Stimulated activated naive B cell treated with anti-CD40 and anti-IgM and Interleukin-4, amounts not matched to agents 10 μg/mL and 1 μg/mL and 100 μg/mL, for 72 hours (primary cell): Measurements from ENCODE around the gene TRPV2.
A peak's percentile ranks its signal among the peaks of the same experiment; 100 is the strongest.

Source experiments
- ATAC-seq, 2 donors: fragments of 150-1000 bp; cut with Tn5 transposase; replicated peaks; 2 replicates each; pipeline ENCODE4 v1.10.0; 2021; ENCODE audit warnings: moderate library complexity in 1 of 2
- DNase-seq: peaks from one replicate; pipeline ENCODE4 v3.0.0; 2021
- H3K27ac Mint-ChIP-seq: one replicate; pipeline ENCODE4 v1.8.0; 2022; ENCODE audit warnings: mild to moderate bottlenecking, mixed read lengths
- H3K27me3 Mint-ChIP-seq, 2 donors: one replicate each; pipeline ENCODE4 v1.8.0; 2022; ENCODE audit warnings: mixed read lengths in 2 of 2
- H3K36me3 Mint-ChIP-seq, 2 donors: one replicate each; pipeline ENCODE4 v1.8.0; 2022; ENCODE audit warnings: mixed read lengths in 2 of 2, mild to moderate bottlenecking in 1 of 2
- H3K4me1 Mint-ChIP-seq, 2 donors: one replicate each; pipeline ENCODE4 v1.8.0; 2022; ENCODE audit warnings: mixed read lengths in 2 of 2, mild to moderate bottlenecking in 1 of 2
- H3K4me3 Mint-ChIP-seq, 2 donors: one replicate each; pipeline ENCODE4 v1.8.0; 2022; ENCODE audit warnings: mild to moderate bottlenecking in 2 of 2, mixed read lengths in 2 of 2, moderate library complexity in 1 of 2
- H3K9me3 Mint-ChIP-seq, 2 donors: one replicate each; pipeline ENCODE4 v1.8.0; 2022; ENCODE audit warnings: mixed read lengths in 2 of 2, mild to moderate bottlenecking in 1 of 2

The TRPV2 gene

DNA sequence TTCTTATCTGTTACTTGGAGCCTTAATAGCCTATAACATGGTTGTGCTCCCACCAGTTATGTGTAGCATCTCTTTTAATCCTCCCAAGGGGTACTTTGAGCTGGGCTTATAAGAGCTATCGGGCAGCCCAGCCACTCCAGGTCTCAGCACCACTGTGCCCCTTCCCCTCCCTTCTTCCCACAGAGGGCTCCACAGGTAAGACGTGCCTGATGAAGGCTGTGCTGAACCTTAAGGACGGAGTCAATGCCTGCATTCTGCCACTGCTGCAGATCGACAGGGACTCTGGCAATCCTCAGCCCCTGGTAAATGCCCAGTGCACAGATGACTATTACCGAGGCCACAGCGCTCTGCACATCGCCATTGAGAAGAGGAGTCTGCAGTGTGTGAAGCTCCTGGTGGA is 7.0 kb downstream of the TRPV2 start:
- DNase-seq (no peak), ATAC-seq (no peak)
- Mint-ChIP-seq H3K27me3 (no peaks in the 10 kb centered on the region), H3K4me3 (no peak overlapping the region), H3K36me3 (peaks cover 40 to 56% of the 10 kb centered on the region in 2 donors), H3K4me1 (peaks cover 16 to 35% of the 10 kb centered on the region in 2 donors), H3K9me3 (no peaks in the 10 kb centered on the region), H3K27ac (peak overlapping the region; percentile 28)

DNA sequence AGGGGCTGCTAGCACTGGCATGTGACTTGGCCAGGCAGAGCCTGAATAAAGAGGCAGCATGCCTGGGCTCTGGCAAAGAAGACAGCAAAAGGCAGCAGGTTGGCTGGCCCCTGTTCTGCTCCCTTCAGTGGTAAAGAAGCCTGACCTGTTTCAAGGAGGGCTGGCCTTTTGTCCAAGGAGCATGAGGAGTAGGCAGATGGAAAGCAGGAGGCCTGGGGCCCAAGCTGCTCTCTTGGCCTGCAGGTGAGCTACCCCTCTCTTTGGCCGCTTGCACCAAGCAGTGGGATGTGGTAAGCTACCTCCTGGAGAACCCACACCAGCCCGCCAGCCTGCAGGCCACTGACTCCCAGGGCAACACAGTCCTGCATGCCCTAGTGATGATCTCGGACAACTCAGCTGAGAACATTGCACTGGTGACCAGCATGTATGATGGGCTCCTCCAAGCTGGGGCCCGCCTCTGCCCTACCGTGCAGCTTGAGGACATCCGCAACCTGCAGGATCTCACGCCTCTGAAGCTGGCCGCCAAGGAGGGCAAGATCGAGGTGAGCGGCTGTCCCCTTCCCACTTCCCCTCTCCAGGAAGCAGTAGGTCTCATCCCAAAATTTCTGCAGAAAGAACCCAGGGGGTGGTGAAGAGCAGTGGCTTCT is 8.0 kb downstream of the TRPV2 start:
- Mint-ChIP-seq H3K36me3 (peaks cover 39 to 47% of the 10 kb centered on the region in 2 donors), H3K4me3 (no peak overlapping the region), H3K27ac (no peak overlapping the region), H3K4me1 (peaks cover 12 to 26% of the 10 kb centered on the region in 2 donors), H3K27me3 (no peaks in the 10 kb centered on the region), H3K9me3 (no peaks in the 10 kb centered on the region)
- ATAC-seq (no peak), DNase-seq (no peak)

DNA sequence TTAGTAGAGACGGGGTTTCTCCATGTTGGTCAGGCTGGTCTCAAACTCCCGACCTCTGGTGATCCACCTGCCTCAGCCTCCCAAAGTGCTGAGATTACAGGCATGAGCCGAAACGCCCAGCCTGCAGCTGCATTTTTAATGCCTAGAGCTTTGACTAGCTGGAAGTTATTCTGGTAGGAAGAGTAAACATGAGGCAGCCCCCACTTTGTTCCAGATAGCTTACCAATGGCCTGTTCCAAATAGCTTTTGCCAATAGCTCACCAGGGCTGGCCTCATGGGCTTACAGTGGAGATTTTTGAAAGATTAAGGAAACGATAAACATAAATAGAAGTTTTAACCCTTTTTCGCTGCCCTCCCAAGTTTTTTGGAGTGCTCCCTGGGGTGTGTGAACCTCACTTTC is 9.8 kb downstream of the TRPV2 start:
- H3K27ac Mint-ChIP-seq: no peak overlapping the region
- no peak for ATAC-seq
- H3K9me3 Mint-ChIP-seq: no peaks in the 10 kb centered on the region

DNA sequence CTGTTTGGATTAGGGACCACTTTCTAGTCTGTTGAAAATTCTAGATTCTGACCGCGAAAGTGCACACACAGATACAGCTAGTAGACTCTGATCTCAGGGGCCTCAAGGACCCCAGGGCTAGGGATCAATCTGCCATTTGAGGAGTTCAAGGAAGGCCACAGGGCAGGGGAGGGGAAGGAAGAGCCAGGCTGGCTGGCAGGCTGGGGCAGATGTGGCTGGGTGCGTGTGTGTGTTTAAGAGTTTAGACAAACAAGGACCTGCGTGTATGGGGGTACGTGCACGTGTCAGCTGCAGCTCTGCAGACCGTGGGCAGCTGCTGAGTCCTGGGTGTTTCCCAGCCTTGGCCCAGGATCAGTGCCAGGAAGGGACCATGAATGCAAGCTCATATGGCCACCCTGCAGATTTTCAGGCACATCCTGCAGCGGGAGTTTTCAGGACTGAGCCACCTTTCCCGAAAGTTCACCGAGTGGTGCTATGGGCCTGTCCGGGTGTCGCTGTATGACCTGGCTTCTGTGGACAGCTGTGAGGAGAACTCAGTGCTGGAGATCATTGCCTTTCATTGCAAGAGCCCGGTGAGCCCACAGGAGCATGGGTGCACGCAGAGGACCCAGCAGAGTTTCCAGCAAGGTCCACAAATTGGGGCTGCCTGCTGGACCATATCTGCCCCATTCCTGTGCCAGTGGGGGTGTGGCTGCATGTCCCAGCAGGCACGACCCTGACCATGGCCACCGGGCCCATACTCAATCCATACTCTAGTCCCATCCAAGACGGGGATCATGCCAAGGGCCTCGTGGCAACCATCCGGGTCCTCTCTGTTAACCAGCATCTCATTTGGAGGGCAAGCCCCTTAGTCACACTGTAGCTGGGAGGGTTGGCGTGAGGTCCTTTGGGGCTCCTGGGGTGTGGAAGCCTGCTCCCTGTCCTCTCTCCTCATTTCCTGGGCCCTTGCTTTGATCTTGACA is 10.6 kb downstream of the TRPV2 start:
- H3K27me3 Mint-ChIP-seq: no peaks in the 10 kb centered on the region
- peaks cover 2 to 4% of the 10 kb centered on the region in 2 donors for H3K4me1 Mint-ChIP-seq
- no peak for DNase-seq
- H3K9me3 Mint-ChIP-seq: no peaks in the 10 kb centered on the region
- no peak overlapping the region for H3K27ac Mint-ChIP-seq
- H3K36me3 Mint-ChIP-seq: peaks cover 39 to 48% of the 10 kb centered on the region in 2 donors
- no peak for ATAC-seq
- no peak overlapping the region for H3K4me3 Mint-ChIP-seq

More for the DNA sequence above, 9.8 kb downstream of the TRPV2 start:
- Mint-ChIP-seq H3K36me3 (peaks cover 36 to 45% of the 10 kb centered on the region in 2 donors), H3K27me3 (no peaks in the 10 kb centered on the region), H3K4me3 (no peak overlapping the region), H3K4me1 (peaks cover 2 to 11% of the 10 kb centered on the region in 2 donors)
- no peak for DNase-seq

DNA sequence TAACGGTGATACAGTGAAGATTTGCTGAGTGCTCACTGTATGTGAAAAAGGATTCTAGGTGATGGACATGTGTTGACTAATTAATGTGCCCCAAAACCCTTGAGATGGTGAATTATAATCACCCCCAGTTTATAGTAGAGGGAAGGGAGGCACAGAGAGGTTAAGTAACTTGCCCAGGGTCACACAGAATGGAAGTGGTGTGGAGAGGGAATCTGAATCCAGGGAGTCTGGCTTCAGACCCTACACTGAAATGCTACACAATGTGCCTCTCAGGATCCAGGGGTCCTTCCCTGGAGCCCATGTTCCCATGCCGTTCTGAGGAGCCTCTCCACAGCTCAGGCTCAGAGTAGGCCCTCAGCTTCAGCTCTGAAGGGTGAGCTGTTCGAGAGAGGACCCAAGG is 11.6 kb downstream of the TRPV2 start:
- H3K4me1 Mint-ChIP-seq: peaks cover 2 to 4% of the 10 kb centered on the region in 2 donors
- H3K4me3 Mint-ChIP-seq: no peak overlapping the region
- no peaks in the 10 kb centered on the region for H3K9me3 Mint-ChIP-seq
- no peaks in the 10 kb centered on the region for H3K27me3 Mint-ChIP-seq
- ATAC-seq (no peak), DNase-seq (no peak)
- H3K27ac Mint-ChIP-seq: no peak overlapping the region
- H3K36me3 Mint-ChIP-seq: peaks cover 37 to 48% of the 10 kb centered on the region in 2 donors

DNA sequence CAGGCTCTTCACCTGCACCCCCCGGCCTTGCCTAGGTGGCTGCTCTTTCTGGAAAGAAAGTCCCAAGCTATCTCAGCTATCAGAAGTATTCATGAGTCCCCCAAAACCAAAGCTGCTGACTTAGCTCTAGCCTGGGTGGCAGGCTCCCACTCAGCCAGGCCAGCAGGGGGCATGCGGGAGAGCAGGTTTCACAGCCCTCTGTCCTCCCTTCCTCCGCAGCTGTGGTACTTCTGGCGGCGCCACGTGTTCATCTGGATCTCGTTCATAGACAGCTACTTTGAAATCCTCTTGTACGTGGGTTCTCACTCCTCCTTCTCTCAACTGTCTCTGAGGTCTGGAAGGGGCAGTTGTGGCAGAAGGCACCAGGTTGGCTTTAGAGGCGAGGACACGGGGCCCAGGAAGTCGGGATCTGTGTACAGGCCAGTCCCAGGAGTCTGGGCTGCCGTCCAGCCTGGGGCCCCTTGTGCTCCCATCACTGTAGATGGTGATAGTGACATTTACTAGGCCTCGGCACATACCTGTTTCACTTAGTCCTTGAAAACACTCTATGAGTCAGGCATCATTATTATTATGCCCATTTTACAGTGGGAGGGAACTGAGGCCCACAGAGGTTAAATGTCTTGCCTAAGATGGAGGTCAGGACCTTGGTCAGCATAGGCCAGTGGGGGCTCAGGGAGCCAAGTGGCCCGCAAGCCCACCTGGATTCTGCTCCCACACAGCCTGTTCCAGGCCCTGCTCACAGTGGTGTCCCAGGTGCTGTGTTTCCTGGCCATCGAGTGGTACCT is 12.9 kb downstream of the TRPV2 start:
- Mint-ChIP-seq H3K4me1 (peaks cover 2 to 4% of the 10 kb centered on the region in 2 donors), H3K4me3 (no peak overlapping the region), H3K27ac (peak overlapping the region; percentile 37), H3K9me3 (no peaks in the 10 kb centered on the region), H3K36me3 (peaks cover 42 to 52% of the 10 kb centered on the region in 2 donors), H3K27me3 (no peaks in the 10 kb centered on the region)
- ATAC-seq (peak; percentile 65 to 75), DNase-seq (no peak)

DNA sequence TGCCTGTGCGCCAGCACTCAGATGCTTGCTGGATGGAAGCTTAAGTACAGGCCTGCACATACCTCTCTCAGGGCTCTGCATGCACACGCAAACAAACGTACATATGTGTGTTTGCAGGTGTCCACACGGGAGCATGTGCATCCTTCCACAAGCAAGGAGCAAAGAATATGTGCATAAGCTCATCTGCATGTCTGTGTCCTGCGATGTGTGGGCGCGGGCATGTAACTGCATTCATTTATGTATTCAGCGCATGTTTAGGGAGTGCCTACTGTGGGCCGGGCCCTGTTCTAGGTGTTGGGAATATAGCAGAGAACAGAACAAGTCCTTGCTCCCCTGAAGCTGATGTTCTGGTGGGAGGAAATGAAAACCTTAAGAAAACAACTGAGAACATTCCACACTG is 13.7 kb downstream of the TRPV2 start:
- Mint-ChIP-seq H3K36me3 (peaks cover 46 to 54% of the 10 kb centered on the region in 2 donors), H3K27me3 (no peaks in the 10 kb centered on the region), H3K27ac (peak overlapping the region; percentile 77), H3K9me3 (no peaks in the 10 kb centered on the region), H3K4me1 (peaks cover 2 to 4% of the 10 kb centered on the region in 2 donors), H3K4me3 (no peak overlapping the region)
- DNase-seq (no peak), ATAC-seq (no peak)

DNA sequence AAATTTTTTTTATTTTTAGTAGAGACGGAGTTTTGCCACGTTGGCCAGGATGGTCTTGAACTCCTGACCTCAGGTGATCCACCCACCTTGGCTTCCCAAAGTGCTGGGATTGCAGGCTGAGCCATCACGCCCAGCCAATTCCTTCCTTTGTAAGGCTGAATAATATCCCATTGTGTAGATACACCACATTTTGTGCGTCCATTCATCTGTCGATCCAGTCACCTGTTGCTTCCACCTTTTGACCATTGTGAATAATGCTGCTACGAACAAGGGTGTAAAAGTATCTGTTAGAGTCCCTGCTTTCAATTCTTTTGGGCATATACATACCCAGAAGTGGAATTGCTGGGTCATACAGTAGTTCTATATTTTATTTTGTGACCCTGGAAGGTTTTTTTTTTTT is 15.3 kb downstream of the TRPV2 start:
- H3K4me1 Mint-ChIP-seq: peaks cover 5 to 13% of the 10 kb centered on the region in 2 donors
- ATAC-seq (no peak), DNase-seq (no peak)
- no peak overlapping the region for H3K4me3 Mint-ChIP-seq
- H3K27me3 Mint-ChIP-seq: no peaks in the 10 kb centered on the region
- H3K36me3 Mint-ChIP-seq: peaks cover 45 to 54% of the 10 kb centered on the region in 2 donors
- H3K27ac Mint-ChIP-seq: no peak overlapping the region
- no peaks in the 10 kb centered on the region for H3K9me3 Mint-ChIP-seq

DNA sequence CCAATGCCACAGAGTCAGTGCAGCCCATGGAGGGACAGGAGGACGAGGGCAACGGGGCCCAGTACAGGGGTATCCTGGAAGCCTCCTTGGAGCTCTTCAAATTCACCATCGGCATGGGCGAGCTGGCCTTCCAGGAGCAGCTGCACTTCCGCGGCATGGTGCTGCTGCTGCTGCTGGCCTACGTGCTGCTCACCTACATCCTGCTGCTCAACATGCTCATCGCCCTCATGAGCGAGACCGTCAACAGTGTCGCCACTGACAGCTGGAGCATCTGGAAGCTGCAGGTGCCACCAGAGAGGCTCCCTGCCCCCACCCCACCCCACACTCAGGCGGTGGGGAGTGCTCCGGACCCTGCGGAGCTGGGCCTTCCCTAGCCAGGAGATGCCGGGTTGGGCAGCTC is 16.6 kb downstream of the TRPV2 start:
- peaks cover 13 to 22% of the 10 kb centered on the region in 2 donors for H3K4me1 Mint-ChIP-seq
- no peak overlapping the region for H3K4me3 Mint-ChIP-seq
- H3K27ac Mint-ChIP-seq: peak overlapping the region; percentile 28
- H3K36me3 Mint-ChIP-seq: peaks cover 38 to 53% of the 10 kb centered on the region in 2 donors
- DNase-seq (no peak), ATAC-seq (no peak)
- H3K9me3 Mint-ChIP-seq: no peaks in the 10 kb centered on the region
- no peaks in the 10 kb centered on the region for H3K27me3 Mint-ChIP-seq

DNA sequence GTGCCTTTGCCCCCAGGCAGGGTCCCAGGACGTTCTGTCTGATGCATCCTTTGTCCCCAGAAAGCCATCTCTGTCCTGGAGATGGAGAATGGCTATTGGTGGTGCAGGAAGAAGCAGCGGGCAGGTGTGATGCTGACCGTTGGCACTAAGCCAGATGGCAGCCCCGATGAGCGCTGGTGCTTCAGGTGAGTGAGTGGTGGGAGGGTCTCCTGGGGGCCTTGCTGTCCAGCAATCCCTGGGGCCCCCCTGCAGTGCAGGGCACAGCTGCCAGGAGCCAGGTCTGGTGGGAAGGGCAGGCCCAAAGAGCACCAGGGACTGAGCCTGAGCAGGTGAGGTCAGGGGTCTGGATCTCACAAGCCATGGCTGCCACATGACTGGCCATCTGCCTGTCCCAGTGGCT is 18.1 kb downstream of the TRPV2 start:
- ATAC-seq (no peak), DNase-seq (no peak)
- Mint-ChIP-seq H3K9me3 (no peaks in the 10 kb centered on the region), H3K4me1 (peaks cover 23 to 34% of the 10 kb centered on the region in 2 donors), H3K36me3 (peaks cover 43 to 62% of the 10 kb centered on the region in 2 donors), H3K4me3 (no peak overlapping the region), H3K27ac (no peak overlapping the region), H3K27me3 (no peaks in the 10 kb centered on the region)

DNA sequence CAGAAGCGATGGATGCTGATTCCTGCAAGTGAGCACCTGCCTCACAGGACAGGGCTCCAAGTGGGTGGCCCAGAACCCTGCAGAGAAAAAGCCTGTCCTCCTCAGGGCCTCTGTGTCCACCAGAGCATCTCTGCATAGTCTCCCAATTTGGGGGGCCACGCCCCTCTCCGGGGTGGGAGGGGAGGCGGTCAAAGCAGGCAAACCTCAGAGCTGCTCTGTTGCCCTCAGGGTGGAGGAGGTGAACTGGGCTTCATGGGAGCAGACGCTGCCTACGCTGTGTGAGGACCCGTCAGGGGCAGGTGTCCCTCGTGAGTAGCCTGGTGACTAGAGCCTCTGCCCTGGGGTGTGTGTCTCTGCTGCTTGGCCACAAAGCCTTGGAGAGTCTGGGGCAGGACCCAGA is 19.3 kb downstream of the TRPV2 start:
- no peak overlapping the region for H3K4me3 Mint-ChIP-seq
- no peak for DNase-seq
- H3K27ac Mint-ChIP-seq: peak overlapping the region; percentile 9
- no peaks in the 10 kb centered on the region for H3K9me3 Mint-ChIP-seq
- H3K36me3 Mint-ChIP-seq: peaks cover 46 to 63% of the 10 kb centered on the region in 2 donors
- no peaks in the 10 kb centered on the region for H3K27me3 Mint-ChIP-seq
- H3K4me1 Mint-ChIP-seq: peaks cover 22 to 31% of the 10 kb centered on the region in 2 donors
- no peak for ATAC-seq

DNA sequence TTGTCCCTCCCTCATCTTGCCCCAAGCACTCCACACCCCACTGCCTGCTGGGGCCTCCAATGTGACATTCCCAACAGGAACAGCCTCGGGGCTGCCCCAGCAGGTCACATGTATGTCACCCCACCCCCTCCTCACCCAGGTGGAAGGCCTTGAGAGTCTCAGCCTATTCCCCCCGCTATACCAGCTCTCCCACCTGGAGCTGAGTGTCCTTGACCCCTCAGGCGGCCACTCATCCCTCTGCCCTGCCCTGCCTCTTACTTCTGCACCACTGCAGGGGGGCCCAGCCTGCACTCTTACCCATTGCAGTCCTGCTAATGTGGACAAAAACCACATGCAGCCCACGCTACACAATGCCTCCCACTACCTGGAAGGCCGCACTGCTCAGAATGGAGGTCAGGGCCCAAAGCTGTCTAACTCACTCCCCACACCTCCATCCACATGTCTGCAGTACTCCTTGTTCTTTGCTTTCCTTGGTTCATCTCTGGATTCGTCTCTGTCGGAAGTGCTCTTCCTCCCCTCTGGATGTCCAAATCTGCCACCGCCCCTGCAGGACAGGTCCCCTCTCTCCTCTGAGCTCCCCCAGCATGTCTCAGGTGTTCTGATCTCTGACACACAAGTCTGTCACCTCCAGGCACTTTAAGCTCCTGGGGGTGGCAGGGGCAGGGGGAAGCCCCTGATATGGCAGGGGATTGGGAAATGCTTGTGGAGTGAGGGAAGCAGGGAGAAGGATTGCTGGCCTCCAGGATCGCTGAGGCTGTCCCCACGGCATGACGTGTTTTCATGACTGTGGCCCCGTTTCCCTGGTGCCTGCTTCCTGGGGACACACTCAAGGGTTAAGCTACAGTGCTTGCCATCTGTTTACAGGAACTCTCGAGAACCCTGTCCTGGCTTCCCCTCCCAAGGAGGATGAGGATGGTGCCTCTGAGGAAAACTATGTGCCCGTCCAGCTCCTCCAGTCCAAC is 20.8 kb downstream of the TRPV2 start:
- DNase-seq: no peak
- no peak for ATAC-seq
- Mint-ChIP-seq H3K9me3 (no peaks in the 10 kb centered on the region), H3K27me3 (no peaks in the 10 kb centered on the region), H3K36me3 (peaks cover 46 to 65% of the 10 kb centered on the region in 2 donors), H3K4me3 (no peak overlapping the region), H3K27ac (peak overlapping the region; percentile 88), H3K4me1 (peaks cover 22 to 42% of the 10 kb centered on the region in 2 donors)

DNA sequence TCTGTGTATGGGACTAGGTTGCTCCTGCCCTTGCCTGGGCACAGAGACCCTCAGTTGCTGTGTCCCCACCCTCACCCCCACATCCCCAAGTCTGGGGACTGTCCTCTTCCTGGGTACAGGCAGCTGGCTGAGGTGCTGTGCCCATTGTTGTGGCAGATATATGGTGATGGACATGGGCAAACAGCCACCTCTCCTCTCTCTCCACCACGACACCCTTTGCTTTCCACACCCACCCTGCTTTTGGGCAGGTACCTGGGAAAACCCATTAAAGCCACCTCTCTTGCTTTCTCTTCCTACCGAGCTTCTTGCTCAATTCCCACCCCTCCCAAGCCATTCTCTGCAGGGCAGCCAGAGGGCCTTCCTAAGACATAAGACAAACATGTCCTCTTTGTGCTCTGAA is 21.7 kb downstream of the TRPV2 start:
- DNase-seq (no peak), ATAC-seq (no peak)
- H3K4me1 Mint-ChIP-seq: peaks cover 24 to 51% of the 10 kb centered on the region in 2 donors
- H3K27ac Mint-ChIP-seq: peak overlapping the region; percentile 59
- no peaks in the 10 kb centered on the region for H3K9me3 Mint-ChIP-seq
- peaks cover 49 to 68% of the 10 kb centered on the region in 2 donors for H3K36me3 Mint-ChIP-seq
- H3K4me3 Mint-ChIP-seq: no peak overlapping the region
- H3K27me3 Mint-ChIP-seq: no peaks in the 10 kb centered on the region
